ENCODE measurements around the gene FDX2. TPM values are rescaled to one million over a fixed set of nuclear protein-coding genes. Genes with fewer than 3 reads are reported as not detected.

FDX2 gene
- total RNA-seq, 1 experiment from 2014 or later, result 21.0 TPM

DNA sequence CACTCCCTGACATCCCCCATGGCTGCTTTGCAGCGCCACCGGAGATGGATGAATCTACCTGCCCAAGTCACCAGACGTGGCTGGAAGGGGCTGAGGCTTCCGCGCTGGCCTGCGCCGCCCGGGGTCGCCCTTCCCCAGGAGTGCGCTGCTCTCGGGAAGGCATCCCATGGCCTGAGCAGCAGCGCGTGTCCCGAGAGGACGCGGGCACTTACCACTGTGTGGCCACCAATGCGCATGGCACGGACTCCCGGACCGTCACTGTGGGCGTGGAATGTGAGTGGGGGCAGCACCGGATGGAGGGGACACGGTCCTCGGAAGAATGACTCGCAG lies 21.5 kb downstream of the FDX2 start:
- Histone ChIP-seq H2AFZ (ENCODE audit: low read depth, low read length, poor library complexity, severe bottlenecking) (no peak overlapping the region), H3K27ac (ENCODE audit: low read depth, low read length) (no peak overlapping the region; the same call in 1 of the 2 replicates), H3K4me1 (ENCODE audit: control insufficient read depth in 1 of 2, insufficient read depth in 2 of 2, low read length in 2 of 2) (peaks cover 9 to 36% of the 10 kb centered on the region in 2 experiments), H3K36me3 (ENCODE audit: control insufficient read depth in 1 of 2, insufficient read depth in 2 of 2, low read length in 2 of 2) (peaks cover 2 to 23% of the 10 kb centered on the region in 2 experiments; a peak in 2 of 4 replicates), H3K9ac (ENCODE audit: low read length) (no peak overlapping the region), H3K79me2 (ENCODE audit: insufficient read depth, low read length) (peaks cover 16% of the 10 kb centered on the region; the same call in 1 of the 2 replicates), H3K27me3 (ENCODE audit: insufficient read depth, low read length) (no peaks in the 10 kb centered on the region), H3K9me3 (ENCODE audit: control insufficient read depth in 1 of 2, insufficient read depth in 1 of 2, low read depth in 1 of 2, low read length in 2 of 2) (no peaks in the 10 kb centered on the region), H4K20me1 (ENCODE audit: insufficient read depth) (no peaks in the 10 kb centered on the region), H3K9me2 (ENCODE audit: insufficient read depth) (no peaks in the 10 kb centered on the region), H3K4me2 (ENCODE audit: low read length) (no peak overlapping the region), H3K4me3 (replicated peaks in 1 of 2; ENCODE audit: low read depth in 1 of 2, low read length in 2 of 2) (no peak overlapping the region)
- intact Hi-C loops (cut with micrococcal nuclease), result no loop called here
- ChIA-PET RAD21 (ENCODE audit: low non-redundant PET in 1 of 2, low total read pairs in 2 of 2, uncharacterized antibody in 2 of 2, unreplicated experiment in 2 of 2) (no interaction called here), CTCF (no interaction called here), POLR2A (no interaction called here)
- no peak for ATAC-seq
- no TSS peak for BruUV-seq (replicated peaks)
- no peak for DNase-seq (ENCODE audit: low read depth, low spot score)
- TF ChIP-seq ELF1 (IDR thresholded peaks at IDR 0.05; ENCODE audit: borderline replicate concordance, low read depth) (no peak), CEBPB (IDR thresholded peaks at IDR 0.05; ENCODE audit: low read depth) (no peak), POLR2AphosphoS5 (IDR thresholded peaks at IDR 0.05; ENCODE audit: low read depth, low read length) (no peak), SP1 (IDR thresholded peaks at IDR 0.05; ENCODE audit: low read depth) (no peak), POLR2A (IDR thresholded peaks at IDR 0.05; ENCODE audit: borderline replicate concordance, extremely low read depth, insufficient read depth, insufficient read length) (no peak), EZH2phosphoT487 (IDR thresholded peaks at IDR 0.05; ENCODE audit: borderline replicate concordance) (no peak), TCF7L2 (IDR thresholded peaks at IDR 0.05; ENCODE audit: borderline replicate concordance, extremely low read depth, insufficient read depth, insufficient read length) (no peak), FOSL1 (IDR thresholded peaks at IDR 0.05; ENCODE audit: low read depth) (no peak), CBX3 (IDR thresholded peaks at IDR 0.05; ENCODE audit: low read depth) (no peak), EZH2 (IDR thresholded peaks at IDR 0.05) (no peak)
- TF ChIP-seq, protein P1, sequence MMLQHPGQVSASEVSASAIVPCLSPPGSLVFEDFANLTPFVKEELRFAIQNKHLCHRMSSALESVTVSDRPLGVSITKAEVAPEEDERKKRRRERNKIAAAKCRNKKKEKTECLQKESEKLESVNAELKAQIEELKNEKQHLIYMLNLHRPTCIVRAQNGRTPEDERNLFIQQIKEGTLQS (IDR thresholded peaks at IDR 0.05), result no peak
- TF ChIP-seq, protein P2, sequence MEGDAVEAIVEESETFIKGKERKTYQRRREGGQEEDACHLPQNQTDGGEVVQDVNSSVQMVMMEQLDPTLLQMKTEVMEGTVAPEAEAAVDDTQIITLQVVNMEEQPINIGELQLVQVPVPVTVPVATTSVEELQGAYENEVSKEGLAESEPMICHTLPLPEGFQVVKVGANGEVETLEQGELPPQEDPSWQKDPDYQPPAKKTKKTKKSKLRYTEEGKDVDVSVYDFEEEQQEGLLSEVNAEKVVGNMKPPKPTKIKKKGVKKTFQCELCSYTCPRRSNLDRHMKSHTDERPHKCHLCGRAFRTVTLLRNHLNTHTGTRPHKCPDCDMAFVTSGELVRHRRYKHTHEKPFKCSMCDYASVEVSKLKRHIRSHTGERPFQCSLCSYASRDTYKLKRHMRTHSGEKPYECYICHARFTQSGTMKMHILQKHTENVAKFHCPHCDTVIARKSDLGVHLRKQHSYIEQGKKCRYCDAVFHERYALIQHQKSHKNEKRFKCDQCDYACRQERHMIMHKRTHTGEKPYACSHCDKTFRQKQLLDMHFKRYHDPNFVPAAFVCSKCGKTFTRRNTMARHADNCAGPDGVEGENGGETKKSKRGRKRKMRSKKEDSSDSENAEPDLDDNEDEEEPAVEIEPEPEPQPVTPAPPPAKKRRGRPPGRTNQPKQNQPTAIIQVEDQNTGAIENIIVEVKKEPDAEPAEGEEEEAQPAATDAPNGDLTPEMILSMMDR (IDR thresholded peaks at IDR 0.05 in 2 of 3, conservative IDR thresholded peaks at IDR 0.05 in 1 of 3; ENCODE audit: borderline replicate concordance in 1 of 3, insufficient read depth in 1 of 3, low read depth in 2 of 3, low read length in 2 of 3), result no peak
- TF ChIP-seq, protein P3, sequence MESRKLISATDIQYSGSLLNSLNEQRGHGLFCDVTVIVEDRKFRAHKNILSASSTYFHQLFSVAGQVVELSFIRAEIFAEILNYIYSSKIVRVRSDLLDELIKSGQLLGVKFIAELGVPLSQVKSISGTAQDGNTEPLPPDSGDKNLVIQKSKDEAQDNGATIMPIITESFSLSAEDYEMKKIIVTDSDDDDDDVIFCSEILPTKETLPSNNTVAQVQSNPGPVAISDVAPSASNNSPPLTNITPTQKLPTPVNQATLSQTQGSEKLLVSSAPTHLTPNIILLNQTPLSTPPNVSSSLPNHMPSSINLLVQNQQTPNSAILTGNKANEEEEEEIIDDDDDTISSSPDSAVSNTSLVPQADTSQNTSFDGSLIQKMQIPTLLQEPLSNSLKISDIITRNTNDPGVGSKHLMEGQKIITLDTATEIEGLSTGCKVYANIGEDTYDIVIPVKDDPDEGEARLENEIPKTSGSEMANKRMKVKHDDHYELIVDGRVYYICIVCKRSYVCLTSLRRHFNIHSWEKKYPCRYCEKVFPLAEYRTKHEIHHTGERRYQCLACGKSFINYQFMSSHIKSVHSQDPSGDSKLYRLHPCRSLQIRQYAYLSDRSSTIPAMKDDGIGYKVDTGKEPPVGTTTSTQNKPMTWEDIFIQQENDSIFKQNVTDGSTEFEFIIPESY (IDR thresholded peaks at IDR 0.05; ENCODE audit: extremely low read depth, insufficient replicate concordance, low read length), result no peak
